Kidney epithelial cell (primary cell): ENCODE results near the gene FERMT1. TPM values are rescaled to one million over a fixed set of nuclear protein-coding genes. Genes with fewer than 3 reads are reported as not detected.

Source experiments
- DNase-seq: peaks from one replicate; pipeline ENCODE4 v3.0.0-alpha.2; 2010; ENCODE audit warnings: low read depth
- H3K27me3 ChIP-seq: 2 replicates; pipeline ENCODE4 v1.6.0; 2011; ENCODE audit warnings: low read length; ENCODE audit not compliant: control insufficient read depth, insufficient read depth
- H3K36me3 ChIP-seq: 2 replicates; pipeline ENCODE4 v1.5.1; 2011; ENCODE audit warnings: low read length; ENCODE audit not compliant: control insufficient read depth, insufficient read depth
- H3K4me3 ChIP-seq: 2 replicates; pipeline ENCODE4 v1.5.1; 2011; ENCODE audit warnings: low read depth, mild to moderate bottlenecking, control low read depth, low read length
- total RNA-seq: library from RNA; depleted of rRNA; stranded (reverse); fragments of >200 nt; gene quantifications from 2 replicates; pipeline ENCODE4 v1.2.3, GENCODE V29; 2015
- TF ChIP-seq, protein P1 (sequence below): IDR thresholded peaks from 2 replicates; pipeline ENCODE4 v1.5.1; 2011; ENCODE audit warnings: mild to moderate bottlenecking, moderate library complexity, low read length, control low read depth, inconsistent platforms; ENCODE audit not compliant: insufficient read depth, poor library complexity, severe bottlenecking

FERMT1 gene
- total RNA-seq, 1 donor from 2014 or later: 22.1 TPM

DNA sequence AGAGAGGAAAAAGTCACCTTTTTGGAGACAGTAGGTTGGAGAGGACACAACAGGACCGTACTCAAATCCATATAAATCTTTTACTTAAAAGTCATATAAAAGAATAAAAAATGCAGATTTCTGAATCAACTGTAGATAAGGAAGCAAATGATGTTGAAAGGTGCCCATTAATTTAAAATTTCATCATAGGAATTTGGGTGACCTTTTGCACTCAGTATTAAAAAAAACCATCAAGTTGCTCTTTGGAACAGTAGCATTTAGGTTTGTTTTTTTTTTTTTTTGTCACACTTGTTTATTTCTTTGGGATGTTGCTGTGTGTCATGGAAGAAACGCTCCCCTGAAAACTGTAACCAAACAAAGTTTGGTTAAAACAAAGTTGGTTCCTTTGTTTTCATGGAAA, 48.0 kb downstream of the FERMT1 start:
- no peak overlapping the region for H3K4me3 ChIP-seq
- H3K36me3 ChIP-seq: no peaks in the 10 kb centered on the region
- TF ChIP-seq, protein P1, sequence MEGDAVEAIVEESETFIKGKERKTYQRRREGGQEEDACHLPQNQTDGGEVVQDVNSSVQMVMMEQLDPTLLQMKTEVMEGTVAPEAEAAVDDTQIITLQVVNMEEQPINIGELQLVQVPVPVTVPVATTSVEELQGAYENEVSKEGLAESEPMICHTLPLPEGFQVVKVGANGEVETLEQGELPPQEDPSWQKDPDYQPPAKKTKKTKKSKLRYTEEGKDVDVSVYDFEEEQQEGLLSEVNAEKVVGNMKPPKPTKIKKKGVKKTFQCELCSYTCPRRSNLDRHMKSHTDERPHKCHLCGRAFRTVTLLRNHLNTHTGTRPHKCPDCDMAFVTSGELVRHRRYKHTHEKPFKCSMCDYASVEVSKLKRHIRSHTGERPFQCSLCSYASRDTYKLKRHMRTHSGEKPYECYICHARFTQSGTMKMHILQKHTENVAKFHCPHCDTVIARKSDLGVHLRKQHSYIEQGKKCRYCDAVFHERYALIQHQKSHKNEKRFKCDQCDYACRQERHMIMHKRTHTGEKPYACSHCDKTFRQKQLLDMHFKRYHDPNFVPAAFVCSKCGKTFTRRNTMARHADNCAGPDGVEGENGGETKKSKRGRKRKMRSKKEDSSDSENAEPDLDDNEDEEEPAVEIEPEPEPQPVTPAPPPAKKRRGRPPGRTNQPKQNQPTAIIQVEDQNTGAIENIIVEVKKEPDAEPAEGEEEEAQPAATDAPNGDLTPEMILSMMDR: no peak
- no peak for DNase-seq
- H3K27me3 ChIP-seq: no peaks in the 10 kb centered on the region

DNA sequence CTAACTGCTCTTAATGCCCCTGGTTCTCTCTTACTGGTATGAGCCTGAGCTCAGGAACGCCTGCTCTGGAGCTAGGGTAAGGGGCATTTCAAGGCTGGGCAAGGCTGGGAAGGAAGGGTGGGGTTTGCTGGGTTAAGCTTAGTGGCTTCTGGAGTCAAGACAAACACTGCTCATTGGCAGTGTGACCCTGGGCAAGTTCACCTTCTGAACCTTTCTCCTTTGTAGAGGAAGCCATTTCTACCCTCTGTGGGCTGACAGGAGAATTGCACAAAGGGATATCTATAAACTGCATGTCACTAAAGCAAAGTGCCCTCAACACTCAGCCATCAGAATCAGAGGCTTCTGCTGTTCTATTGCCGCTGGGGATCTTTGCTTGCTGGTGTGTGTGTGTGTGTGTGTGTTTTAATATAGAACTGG, 48.7 kb downstream of the FERMT1 start:
- H3K27me3 ChIP-seq: no peaks in the 10 kb centered on the region
- H3K36me3 ChIP-seq: no peaks in the 10 kb centered on the region
- no peak for DNase-seq
- TF ChIP-seq, protein P1: peak; percentile 58
- H3K4me3 ChIP-seq: no peak overlapping the region

DNA sequence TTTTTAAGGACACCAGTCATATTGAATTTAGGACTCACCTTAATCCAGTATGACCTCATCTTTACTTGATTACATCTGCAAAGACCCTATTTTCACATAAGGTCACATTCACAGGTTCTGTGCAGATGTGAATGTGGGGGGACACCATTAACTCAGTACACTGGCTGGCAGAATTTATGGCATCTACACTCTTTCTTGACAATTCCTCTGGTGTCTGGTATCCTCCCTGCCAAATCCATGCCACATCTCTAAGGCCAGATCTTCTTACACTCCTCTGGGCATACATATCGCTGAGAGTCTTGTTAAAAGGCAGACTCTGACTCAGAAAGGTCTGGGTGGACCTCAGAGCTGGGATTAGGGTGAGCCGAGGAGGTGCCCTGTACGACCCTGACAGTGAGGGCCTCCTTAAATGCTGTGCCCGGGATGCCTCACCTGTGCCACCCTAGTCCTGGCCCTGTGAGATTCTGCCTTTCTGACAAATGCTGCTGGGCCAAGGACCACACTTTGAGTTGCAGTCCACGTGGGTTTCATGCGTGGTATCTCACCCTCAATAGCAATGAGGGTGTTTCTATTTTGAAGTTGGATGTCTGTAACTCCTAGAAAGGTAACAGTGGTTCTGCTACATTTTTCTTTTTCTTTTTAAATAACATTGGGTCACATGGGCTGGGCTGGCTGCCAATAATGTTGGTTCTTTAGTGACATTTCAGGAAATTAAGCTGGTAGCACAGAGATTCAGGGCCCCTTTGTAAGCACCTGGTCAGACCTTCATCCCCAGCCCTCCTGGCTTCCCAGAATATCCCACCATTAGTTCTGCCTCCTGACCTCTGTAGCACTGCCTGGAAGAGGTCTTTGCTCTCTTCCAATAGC, 51.8 kb downstream of the FERMT1 start:
- Histone ChIP-seq H3K27me3 (no peaks in the 10 kb centered on the region), H3K36me3 (no peaks in the 10 kb centered on the region), H3K4me3 (no peak overlapping the region)
- TF ChIP-seq, protein P1: no peak
- DNase-seq: no peak

DNA sequence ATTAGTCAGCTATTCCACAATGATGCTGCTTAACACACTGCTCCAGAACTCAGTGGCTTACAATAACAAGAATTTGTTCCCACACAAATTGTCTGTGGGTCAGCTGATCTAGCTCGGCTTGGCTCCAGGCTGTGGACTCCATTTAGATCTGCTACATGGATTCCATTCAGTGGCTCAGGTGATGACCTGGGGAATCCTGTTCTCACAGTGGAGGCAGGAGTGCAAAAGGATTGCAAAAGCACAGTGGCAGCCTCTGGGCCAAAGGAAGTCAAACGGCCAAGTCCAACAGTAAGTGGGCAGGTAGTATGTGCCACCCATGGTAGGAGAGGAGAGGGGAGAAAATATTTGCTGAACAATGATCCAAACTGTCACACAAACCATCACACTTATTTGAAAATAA, 53.2 kb downstream of the FERMT1 start:
- TF ChIP-seq, protein P1: no peak
- H3K36me3 ChIP-seq: no peaks in the 10 kb centered on the region
- H3K4me3 ChIP-seq: no peak overlapping the region
- no peaks in the 10 kb centered on the region for H3K27me3 ChIP-seq
- no peak for DNase-seq

DNA sequence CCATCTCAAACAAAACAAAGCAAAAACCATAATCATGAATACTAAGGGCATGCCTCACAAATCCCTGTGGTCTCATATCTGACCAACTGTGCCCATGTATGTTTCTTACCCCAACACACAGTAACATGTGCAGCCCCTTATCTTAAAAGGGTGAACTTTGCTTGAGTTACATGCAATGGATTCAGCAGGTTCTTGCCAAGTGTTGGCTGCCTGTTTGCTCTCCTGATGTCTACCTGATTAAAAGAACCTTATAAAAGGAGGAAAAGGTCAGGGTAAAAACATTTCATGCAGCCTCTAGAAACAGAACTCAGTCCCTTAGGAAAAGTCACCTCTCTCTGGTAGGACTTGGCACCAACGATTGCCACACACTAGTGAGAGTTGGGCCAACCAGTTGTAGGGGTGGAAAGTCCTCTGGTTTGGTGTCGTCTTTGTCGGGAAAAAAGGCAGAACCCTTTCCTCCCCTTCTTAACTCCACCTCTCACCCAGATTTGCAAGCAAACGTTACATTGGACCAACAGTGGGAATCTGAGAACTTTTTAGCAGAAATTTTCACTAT, 55.0 kb downstream of the FERMT1 start:
- no peak overlapping the region for H3K4me3 ChIP-seq
- DNase-seq: no peak
- TF ChIP-seq, protein P1: no peak
- H3K27me3 ChIP-seq: no peaks in the 10 kb centered on the region
- no peaks in the 10 kb centered on the region for H3K36me3 ChIP-seq
